ENCODE measurements around the gene PRR14. TPM values are rescaled to one million over a fixed set of nuclear protein-coding genes. Genes with fewer than 3 reads are reported as not detected.

Gene PRR14
- total RNA-seq, 1 donor from 2014 or later, result 45.3 TPM

DNA sequence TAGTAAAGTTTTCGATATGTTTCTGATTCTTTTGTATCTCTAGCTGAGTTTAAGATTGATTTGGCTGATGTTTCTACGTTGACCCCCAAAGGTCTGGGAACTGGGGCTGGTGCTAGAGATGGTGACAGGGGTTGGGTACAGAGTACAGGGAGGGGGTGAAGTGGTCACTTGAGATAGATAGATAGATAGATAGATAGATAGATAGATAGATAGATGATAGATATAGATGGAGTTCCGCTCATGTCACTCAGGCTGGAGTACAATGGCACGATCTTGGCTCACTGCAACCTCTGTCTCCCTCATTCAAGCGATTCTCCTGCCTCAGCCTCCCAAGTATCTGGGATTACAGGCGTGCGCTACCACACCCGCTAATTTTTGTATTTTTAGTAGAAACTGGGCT, 5.6 kb downstream of the PRR14 start:
- Mint-ChIP-seq H3K4me3 (ENCODE audit: unreplicated experiment) (no peak overlapping the region), H3K27me3 (ENCODE audit: unreplicated experiment) (peaks cover 26% of the 10 kb centered on the region), H3K9me3 (ENCODE audit: unreplicated experiment) (no peaks in the 10 kb centered on the region), H3K4me1 (ENCODE audit: unreplicated experiment) (peaks cover 30% of the 10 kb centered on the region), H3K36me3 (ENCODE audit: low read depth, unreplicated experiment) (peaks cover 27% of the 10 kb centered on the region), H3K27ac (ENCODE audit: unreplicated experiment) (no peak overlapping the region)
- no peak for DNase-seq (ENCODE audit: low spot score)
- TF ChIP-seq, protein P1, sequence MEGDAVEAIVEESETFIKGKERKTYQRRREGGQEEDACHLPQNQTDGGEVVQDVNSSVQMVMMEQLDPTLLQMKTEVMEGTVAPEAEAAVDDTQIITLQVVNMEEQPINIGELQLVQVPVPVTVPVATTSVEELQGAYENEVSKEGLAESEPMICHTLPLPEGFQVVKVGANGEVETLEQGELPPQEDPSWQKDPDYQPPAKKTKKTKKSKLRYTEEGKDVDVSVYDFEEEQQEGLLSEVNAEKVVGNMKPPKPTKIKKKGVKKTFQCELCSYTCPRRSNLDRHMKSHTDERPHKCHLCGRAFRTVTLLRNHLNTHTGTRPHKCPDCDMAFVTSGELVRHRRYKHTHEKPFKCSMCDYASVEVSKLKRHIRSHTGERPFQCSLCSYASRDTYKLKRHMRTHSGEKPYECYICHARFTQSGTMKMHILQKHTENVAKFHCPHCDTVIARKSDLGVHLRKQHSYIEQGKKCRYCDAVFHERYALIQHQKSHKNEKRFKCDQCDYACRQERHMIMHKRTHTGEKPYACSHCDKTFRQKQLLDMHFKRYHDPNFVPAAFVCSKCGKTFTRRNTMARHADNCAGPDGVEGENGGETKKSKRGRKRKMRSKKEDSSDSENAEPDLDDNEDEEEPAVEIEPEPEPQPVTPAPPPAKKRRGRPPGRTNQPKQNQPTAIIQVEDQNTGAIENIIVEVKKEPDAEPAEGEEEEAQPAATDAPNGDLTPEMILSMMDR (IDR thresholded peaks at IDR 0.05; ENCODE audit: unreplicated experiment), result no peak

DNA sequence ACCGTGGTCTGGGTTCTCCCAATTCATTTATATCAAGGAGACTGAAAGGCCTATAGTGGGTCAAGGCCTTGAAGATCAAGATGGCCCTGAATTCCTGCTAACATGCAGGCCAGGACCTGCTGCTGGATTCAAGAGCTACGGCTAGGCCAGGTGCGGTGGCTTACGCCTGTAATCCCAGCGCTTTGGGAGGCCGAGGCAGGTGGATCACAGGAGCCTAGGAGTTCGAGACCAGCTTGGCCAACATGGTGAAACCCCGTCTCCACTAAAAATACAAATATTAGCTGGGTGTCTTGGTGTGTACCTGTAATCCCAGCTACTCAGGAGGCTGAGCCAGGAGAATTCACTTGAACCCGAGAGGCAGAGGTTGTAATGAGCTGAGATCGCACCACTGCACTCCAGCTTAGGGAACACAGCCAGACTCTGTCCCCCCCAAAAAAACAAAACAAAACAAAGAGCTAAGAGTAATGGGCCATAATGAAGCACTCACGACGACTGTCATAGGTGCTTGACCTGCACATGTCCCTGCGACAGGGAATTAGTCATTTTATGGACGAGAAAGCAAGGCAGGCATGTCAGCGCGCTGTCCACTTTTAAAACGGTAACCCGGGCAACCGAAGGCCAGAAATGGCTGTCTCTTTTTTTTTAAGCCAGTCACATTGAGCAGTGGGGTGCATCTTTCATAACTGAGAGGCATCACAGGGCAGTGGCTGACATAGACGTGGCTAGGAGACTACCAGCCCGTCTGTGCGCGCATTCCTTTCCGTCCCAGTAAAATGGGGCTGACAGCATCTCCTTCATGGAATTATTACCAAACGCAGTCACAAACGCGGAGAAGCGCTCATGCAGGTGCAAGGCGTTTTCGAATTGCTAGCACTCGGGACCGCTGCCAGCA, 6.5 kb downstream of the PRR14 start:
- peak overlapping the region; percentile 88 for H3K4me3 Mint-ChIP-seq (ENCODE audit: unreplicated experiment)
- no peaks in the 10 kb centered on the region for H3K9me3 Mint-ChIP-seq (ENCODE audit: unreplicated experiment)
- H3K4me1 Mint-ChIP-seq (ENCODE audit: unreplicated experiment), result peaks cover 30% of the 10 kb centered on the region
- TF ChIP-seq, protein P1 (IDR thresholded peaks at IDR 0.05; ENCODE audit: unreplicated experiment), result no peak
- peaks cover 23% of the 10 kb centered on the region for H3K27me3 Mint-ChIP-seq (ENCODE audit: unreplicated experiment)
- peaks cover 29% of the 10 kb centered on the region for H3K36me3 Mint-ChIP-seq (ENCODE audit: low read depth, unreplicated experiment)
- no peak for DNase-seq (ENCODE audit: low spot score)
- H3K27ac Mint-ChIP-seq (ENCODE audit: unreplicated experiment), result peak overlapping the region; percentile 98

DNA sequence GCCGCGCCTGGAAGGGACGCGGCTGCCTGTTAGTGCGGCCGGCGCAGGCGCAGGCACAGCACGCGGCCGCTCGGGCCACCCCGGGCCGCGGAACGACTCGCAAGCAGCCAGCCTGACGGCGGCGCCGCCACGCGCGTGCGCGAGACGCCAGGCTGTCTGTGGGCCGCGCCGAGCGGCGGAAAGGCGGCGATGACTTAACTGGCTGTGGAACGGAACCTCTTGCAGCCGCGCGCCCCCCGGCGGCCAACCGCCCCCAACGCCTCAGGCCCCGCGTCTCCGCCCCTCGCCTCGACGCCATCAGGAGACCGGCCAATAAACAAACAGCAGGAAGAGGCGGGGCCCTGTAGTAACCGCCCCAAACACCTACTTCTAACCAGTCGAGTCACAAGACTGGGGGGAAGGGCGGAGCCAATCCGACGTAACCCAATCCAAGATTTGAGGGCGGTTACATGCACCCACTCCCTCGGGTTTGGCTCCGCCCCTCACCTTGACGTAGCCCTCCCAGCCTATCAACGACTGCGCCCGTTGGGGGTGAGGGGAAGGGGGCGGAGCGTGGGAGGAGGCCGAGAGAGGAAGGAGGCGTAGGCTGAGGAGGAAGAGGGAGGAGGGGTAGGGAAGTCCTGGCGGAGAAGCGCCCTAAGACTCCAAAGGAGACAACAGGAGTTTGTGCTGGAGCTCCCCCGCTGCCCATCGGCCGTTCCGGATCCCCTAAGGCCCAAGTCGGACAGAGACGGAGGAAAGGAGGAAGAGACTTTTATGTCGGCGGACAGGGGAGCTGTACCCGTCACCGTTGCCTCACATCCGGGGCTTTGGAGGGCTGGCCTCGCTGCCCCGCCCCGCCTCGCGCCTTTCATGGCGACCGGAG, 7.3 kb downstream of the PRR14 start, which contains the start of gene FBRS:
FBRS (plus strand) TSS at position 566 of the 865 bp plus-strand sequence. CDS start 1,088 bp downstream, outside the sequence.
- peaks cover 32% of the 10 kb centered on the region for H3K36me3 Mint-ChIP-seq (ENCODE audit: low read depth, unreplicated experiment)
- H3K4me1 Mint-ChIP-seq (ENCODE audit: unreplicated experiment), result peaks cover 23% of the 10 kb centered on the region
- H3K27ac Mint-ChIP-seq (ENCODE audit: unreplicated experiment), result peak within 1 kb of the TSS; percentile 99
- H3K9me3 Mint-ChIP-seq (ENCODE audit: unreplicated experiment), result no peaks in the 10 kb centered on the region
- TF ChIP-seq, protein P1 (IDR thresholded peaks at IDR 0.05; ENCODE audit: unreplicated experiment), result peak; percentile 82
- DNase-seq (ENCODE audit: low spot score), result peak; percentile 98
- H3K4me3 Mint-ChIP-seq (ENCODE audit: unreplicated experiment), result peak within 1 kb of the TSS; percentile 98
- peaks cover 18% of the 10 kb centered on the region for H3K27me3 Mint-ChIP-seq (ENCODE audit: unreplicated experiment)

DNA sequence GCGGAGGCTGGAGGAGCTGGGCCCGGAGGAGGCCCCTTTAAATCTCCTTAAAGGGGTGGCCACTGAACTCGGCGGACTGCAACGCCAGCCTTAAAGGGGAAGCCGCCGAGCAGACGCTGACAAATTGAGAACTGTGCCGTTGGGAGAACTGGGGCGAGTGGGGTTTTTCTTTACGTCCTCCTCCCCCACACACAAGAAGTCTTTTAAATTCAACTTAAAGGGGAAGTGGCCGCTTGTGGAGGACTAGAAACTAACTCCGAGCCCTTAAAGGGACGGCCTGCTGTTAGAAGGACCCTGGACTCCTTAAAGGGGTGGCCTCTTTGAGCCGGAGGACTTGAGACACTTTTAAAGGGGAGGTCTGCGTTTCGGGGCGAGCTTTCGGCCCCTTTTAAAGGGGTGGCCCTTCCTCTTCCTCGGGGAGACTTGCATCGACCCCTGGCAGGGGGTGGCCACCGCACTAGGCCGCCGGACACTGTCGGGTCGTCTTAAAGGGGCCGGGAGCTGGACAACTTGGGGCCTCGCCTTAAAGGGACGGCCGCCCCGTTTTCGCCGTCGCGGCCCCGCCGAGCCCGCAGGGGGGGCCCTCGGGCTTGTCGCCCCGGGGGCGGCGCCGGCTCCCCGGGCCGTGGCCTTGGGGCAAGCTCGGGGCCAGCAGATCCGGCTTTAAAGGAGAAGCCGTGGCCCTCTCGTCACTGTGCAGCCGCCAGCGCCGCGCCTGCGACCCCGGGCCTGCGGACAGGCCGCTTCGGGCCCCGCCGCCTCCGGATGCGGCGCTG, 8.2 kb downstream of the PRR14 start:
- Mint-ChIP-seq H3K27me3 (ENCODE audit: unreplicated experiment) (peaks cover 18% of the 10 kb centered on the region), H3K9me3 (ENCODE audit: unreplicated experiment) (no peaks in the 10 kb centered on the region), H3K36me3 (ENCODE audit: low read depth, unreplicated experiment) (peaks cover 40% of the 10 kb centered on the region), H3K4me1 (ENCODE audit: unreplicated experiment) (peaks cover 25% of the 10 kb centered on the region), H3K4me3 (ENCODE audit: unreplicated experiment) (peak overlapping the region; percentile 98), H3K27ac (ENCODE audit: unreplicated experiment) (peak overlapping the region; percentile 99)
- DNase-seq (ENCODE audit: low spot score), result peak; percentile 68
- TF ChIP-seq, protein P1 (IDR thresholded peaks at IDR 0.05; ENCODE audit: unreplicated experiment), result no peak
